Calu3 (cell line): Measurements from ENCODE around the gene IP6K3. TPM values are rescaled to one million over a fixed set of nuclear protein-coding genes. Genes with fewer than 3 reads are reported as not detected.

Experiments used
- BruUV-seq: library from RNA; stranded (reverse); fragments of 400-500 nt; replicated peaks from 2 replicates; lab custom pipeline; 2021; lab: Mats Ljungman, UMichigan
- CTCF ChIA-PET: fragments of 300-600 bp; sonication (Branson Sonifier 250); formaldehyde crosslinking; loops from one replicate; lab custom pipeline; 2022; ENCODE audit warnings: antibody characterized with exemption; lab: Charles Lee
- DNase-seq: peaks from one replicate; pipeline ENCODE4 v3.0.0; 2022
- H3K27ac Mint-ChIP-seq: one replicate; pipeline ENCODE4 v1.8.0; 2022; ENCODE audit warnings: mixed read lengths; ENCODE audit not compliant: unreplicated experiment
- H3K27me3 Mint-ChIP-seq: one replicate; pipeline ENCODE4 v1.8.0; 2022; ENCODE audit warnings: mixed read lengths; ENCODE audit not compliant: unreplicated experiment
- H3K36me3 Mint-ChIP-seq: one replicate; pipeline ENCODE4 v1.8.0; 2022; ENCODE audit warnings: mild to moderate bottlenecking, moderate library complexity, mixed read lengths; ENCODE audit not compliant: insufficient read depth, unreplicated experiment
- H3K4me1 Mint-ChIP-seq: one replicate; pipeline ENCODE4 v1.8.0; 2022; ENCODE audit warnings: mild to moderate bottlenecking, low read depth, mixed read lengths; ENCODE audit not compliant: unreplicated experiment
- H3K4me3 Mint-ChIP-seq: one replicate; pipeline ENCODE4 v1.8.0; 2022; ENCODE audit warnings: mild to moderate bottlenecking, low read depth, moderate library complexity, mixed read lengths; ENCODE audit not compliant: unreplicated experiment
- H3K9me3 Mint-ChIP-seq: one replicate; pipeline ENCODE4 v1.8.0; 2022; ENCODE audit warnings: low read depth, mixed read lengths; ENCODE audit not compliant: unreplicated experiment
- CTCF ChIP-seq: fragments of 200-600 bp; IDR thresholded peaks from one replicate; pipeline ENCODE4 v1.8.0; 2022; ENCODE audit warnings: antibody characterized with exemption; ENCODE audit not compliant: unreplicated experiment
- intact Hi-C: fragments of 100-400 bp; cut with micrococcal nuclease; formaldehyde crosslinking; loops from one replicate; pipeline ENCODE4 v1.10.0; 2022; ENCODE audit not compliant: unreplicated experiment
- total RNA-seq: library from RNA; stranded (reverse); gene quantifications from 2 replicates; pipeline ENCODE4 v1.2.3, GENCODE V29; 2022

IP6K3 gene
- total RNA-seq, 1 experiment from 2014 or later, result not detected

GRCh38 chr6:33691456-33692077, 55.1 kb downstream of the IP6K3 start:
- BruUV-seq, result no TSS peak
- DNase-seq, result no peak
- Mint-ChIP-seq H3K4me3 (no peak overlapping the region), H3K27ac (peak overlapping the region; percentile 40), H3K4me1 (no peaks in the 10 kb centered on the region), H3K9me3 (no peaks in the 10 kb centered on the region), H3K27me3 (no peaks in the 10 kb centered on the region), H3K36me3 (peaks cover 81% of the 10 kb centered on the region)
- intact Hi-C loops, result no loop called here
- CTCF ChIA-PET, result no interaction called here
- no peak for TF ChIP-seq CTCF

GRCh38 chr6:33690766-33691165, 55.9 kb downstream of the IP6K3 start:
- no peak overlapping the region for H3K4me3 Mint-ChIP-seq
- no TSS peak for BruUV-seq
- peaks cover 81% of the 10 kb centered on the region for H3K36me3 Mint-ChIP-seq
- H3K27ac Mint-ChIP-seq, result peak overlapping the region; percentile 40
- no peaks in the 10 kb centered on the region for H3K4me1 Mint-ChIP-seq
- CTCF ChIA-PET, result interaction anchor here (0.6 to 1.5 kb wide), 2 partner anchors 101 to 792 kb away, joined by 3 read pairs; no protein-coding TSS in a partner anchor
- no peaks in the 10 kb centered on the region for H3K27me3 Mint-ChIP-seq
- intact Hi-C loops, result no loop called here
- TF ChIP-seq CTCF, result no peak
- DNase-seq, result no peak
- H3K9me3 Mint-ChIP-seq, result no peaks in the 10 kb centered on the region

GRCh38 chr6:33689879-33690278, 56.8 kb downstream of the IP6K3 start:
- Mint-ChIP-seq H3K36me3 (peaks cover 81% of the 10 kb centered on the region), H3K4me1 (no peaks in the 10 kb centered on the region)

GRCh38 chr6:33689148-33689494, 57.6 kb downstream of the IP6K3 start:
- no peaks in the 10 kb centered on the region for H3K4me1 Mint-ChIP-seq
- H3K27me3 Mint-ChIP-seq, result no peaks in the 10 kb centered on the region
- BruUV-seq, result no TSS peak
- no peak overlapping the region for H3K4me3 Mint-ChIP-seq
- H3K27ac Mint-ChIP-seq, result peak overlapping the region; percentile 34
- intact Hi-C loops, result no loop called here
- DNase-seq, result no peak
- no peaks in the 10 kb centered on the region for H3K9me3 Mint-ChIP-seq
- CTCF ChIA-PET, result interaction anchor here (1.5 kb wide), 1 partner anchor 99 kb away, joined by 3 read pairs; no protein-coding TSS in a partner anchor
- TF ChIP-seq CTCF, result no peak
- peaks cover 80% of the 10 kb centered on the region for H3K36me3 Mint-ChIP-seq

More at GRCh38 chr6:33689879-33690278, 56.8 kb downstream of the IP6K3 start:
- DNase-seq, result no peak
- intact Hi-C loops, result no loop called here
- no peak for TF ChIP-seq CTCF
- Mint-ChIP-seq H3K4me3 (no peak overlapping the region), H3K9me3 (no peaks in the 10 kb centered on the region), H3K27ac (no peak overlapping the region), H3K27me3 (no peaks in the 10 kb centered on the region)
- CTCF ChIA-PET, result interaction anchor here (1.5 kb wide), 1 partner anchor 100 kb away, joined by 3 read pairs; no protein-coding TSS in a partner anchor
- BruUV-seq, result no TSS peak
